ELF-1 (cell line): ENCODE measurements around the gene PRKCZ.

Experiments
- DNase-seq: peaks from one replicate; pipeline ENCODE4 v3.0.0-alpha.2; 2016; ENCODE audit warnings: low read depth, low spot score

The PRKCZ gene

GRCh38 chr1:2061065-2061778 lies 11.0 kb downstream of the PRKCZ start:
- no peak for DNase-seq

DNA sequence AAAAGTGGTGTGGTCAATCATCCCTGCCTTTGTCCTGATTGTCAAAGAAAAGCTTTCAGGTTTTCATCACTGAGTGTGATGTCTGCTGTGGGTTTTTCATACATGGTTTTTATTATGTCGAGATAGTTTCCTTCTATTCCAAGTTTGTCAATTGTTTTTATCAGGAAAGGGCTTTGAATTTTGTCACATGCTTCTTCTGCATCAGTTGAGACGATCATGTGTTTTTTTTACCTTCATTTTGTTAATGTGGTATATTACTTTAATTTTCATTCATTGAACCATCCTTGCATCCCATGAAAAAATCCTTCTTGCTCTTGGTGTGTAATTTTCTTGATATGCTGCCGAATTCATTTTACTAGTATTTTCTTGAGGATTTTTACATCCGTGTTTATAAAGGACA lies 15.5 kb downstream of the PRKCZ start:
- no peak for DNase-seq

DNA sequence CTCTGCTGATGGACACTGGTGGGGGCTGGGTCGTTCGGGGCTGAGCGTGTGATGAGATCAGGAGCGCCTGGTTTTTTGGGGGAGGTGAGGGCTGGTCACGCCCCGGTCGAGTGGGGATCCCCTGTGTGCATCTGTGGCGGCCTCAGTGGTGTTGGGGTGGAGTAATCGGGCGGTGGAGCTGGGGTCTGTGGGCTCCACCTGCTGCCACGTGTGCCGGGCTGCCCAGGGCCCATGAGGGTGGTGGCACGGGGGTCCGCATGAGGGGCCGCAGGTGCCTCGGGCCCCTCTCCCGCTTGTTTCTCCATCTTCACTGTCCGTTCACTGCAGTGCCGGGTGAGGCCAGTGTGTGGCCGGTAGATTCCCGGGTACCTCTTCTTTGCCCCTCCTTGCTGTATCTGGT lies 17.2 kb downstream of the PRKCZ start:
- DNase-seq = no peak

GRCh38 chr1:2067981-2068380 lies 17.8 kb downstream of the PRKCZ start:
- DNase-seq = no peak

DNA sequence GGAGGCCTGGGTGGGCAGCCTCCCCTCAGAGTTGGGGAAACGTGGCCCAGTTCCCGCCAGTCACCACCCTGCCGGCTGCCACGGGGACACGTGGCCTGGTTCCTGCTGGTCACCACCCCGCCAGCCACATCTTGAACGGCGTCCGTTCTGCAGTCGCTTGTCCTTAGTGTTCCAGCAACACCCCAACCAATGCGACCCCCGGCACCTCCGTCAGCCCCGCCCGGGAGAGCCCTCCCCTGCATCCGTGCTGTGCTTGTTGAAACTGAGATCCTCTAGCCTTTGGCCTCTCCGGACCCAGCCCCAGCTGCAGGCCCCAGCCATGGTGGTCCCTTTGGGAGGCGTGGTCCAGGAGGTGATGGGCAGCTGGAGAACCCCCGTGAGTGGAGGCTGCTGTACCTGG lies 18.7 kb downstream of the PRKCZ start:
- no peak for DNase-seq

GRCh38 chr1:2070016-2070415 lies 19.8 kb downstream of the PRKCZ start:
- DNase-seq = no peak

DNA sequence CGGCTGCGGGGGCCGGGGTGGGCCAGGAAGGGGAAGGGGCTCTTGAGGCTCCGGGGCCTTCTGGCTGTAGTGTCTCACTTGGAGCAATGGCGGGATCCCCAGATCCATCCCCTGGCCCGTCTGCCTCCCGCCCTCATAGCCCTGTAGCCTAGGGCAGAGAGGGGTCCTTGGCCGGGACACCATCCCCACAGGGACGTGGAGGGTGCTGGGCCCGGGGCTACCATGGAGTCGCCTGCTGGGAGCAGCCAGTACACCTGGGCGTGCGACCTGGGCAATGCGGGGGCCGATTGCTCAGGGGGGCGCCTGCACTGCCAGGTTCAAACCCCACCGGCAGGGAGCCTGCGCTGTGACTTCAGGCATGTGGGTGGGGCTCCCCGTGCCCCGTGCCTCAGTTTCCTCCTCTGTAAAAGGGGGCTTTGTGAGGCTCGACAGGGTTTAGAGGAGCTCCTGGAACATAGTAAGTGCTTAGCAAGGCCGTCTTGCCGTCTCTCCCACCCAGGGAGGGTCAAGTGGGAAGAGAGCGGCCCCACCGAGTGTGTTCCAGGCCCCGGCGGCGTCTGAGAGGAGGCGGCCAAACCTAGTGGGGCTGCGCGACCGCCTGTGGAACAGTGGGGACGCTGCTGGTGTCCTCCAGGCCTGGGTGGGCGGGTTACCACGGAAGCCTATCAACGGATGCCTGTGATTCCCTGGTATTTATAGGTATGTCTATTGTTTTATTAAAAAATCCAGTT lies 20.8 kb downstream of the PRKCZ start:
- DNase-seq = no peak

DNA sequence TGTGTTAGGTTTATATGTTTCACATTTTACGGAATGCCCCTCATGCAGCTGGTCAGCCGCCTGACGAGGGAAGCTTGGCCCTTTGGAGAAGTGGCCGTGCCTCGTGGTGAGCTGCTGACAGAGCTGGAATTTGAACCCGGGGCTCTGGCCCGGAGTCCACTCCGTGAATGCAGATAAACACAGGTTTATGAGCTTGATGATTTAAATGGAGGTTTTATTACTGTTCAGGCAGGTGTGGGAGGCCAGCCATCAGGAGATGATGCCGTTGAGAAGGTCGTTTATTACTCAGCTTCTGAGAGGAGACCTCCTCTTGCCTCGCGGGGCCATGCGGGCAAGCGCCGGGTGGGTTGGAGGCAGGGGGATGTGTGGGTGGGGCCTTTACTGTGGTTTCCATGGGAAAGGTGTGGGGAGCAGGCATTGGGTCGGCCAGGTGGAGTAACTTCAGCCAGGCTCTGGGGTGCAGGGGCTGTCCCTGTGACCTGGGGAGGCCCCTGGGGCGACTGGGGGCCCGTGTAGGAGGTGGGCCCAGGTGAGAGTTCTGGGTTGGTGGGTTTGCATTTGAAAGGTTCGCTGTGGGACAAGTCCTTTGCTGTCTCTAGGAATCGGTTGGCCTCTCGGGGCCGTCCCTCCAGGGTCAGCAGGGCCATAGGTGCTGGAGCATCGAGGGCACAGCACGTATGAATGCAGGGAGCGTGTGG lies 22.0 kb downstream of the PRKCZ start:
- DNase-seq = no peak

GRCh38 chr1:2072891-2073290 lies 22.7 kb downstream of the PRKCZ start:
- no peak for DNase-seq

- DNase-seq = no peak
These were observed 23.4 kb downstream of the PRKCZ start for GRCh38 chr1:2073382-2074230.

DNA sequence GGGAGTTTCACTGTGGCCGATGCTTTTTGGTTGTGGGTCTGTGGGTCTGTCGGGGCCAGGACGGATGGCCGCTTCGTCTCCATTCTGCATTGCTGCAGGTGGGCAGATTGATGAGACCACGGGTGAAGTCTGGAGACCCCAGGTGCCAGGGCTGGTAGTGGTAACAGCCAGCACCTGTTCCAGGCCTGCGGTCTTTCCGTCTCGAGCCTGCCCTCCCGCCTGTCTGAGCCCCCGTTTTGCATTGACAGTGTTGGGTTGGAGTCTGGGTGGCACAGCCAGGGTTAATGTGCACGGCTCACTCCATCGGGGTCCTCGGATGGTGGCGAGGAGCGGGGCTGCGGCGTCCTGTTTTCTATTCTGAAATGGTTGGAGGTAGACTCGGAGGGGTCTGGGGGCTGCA lies 24.2 kb downstream of the PRKCZ start:
- no peak for DNase-seq

DNA sequence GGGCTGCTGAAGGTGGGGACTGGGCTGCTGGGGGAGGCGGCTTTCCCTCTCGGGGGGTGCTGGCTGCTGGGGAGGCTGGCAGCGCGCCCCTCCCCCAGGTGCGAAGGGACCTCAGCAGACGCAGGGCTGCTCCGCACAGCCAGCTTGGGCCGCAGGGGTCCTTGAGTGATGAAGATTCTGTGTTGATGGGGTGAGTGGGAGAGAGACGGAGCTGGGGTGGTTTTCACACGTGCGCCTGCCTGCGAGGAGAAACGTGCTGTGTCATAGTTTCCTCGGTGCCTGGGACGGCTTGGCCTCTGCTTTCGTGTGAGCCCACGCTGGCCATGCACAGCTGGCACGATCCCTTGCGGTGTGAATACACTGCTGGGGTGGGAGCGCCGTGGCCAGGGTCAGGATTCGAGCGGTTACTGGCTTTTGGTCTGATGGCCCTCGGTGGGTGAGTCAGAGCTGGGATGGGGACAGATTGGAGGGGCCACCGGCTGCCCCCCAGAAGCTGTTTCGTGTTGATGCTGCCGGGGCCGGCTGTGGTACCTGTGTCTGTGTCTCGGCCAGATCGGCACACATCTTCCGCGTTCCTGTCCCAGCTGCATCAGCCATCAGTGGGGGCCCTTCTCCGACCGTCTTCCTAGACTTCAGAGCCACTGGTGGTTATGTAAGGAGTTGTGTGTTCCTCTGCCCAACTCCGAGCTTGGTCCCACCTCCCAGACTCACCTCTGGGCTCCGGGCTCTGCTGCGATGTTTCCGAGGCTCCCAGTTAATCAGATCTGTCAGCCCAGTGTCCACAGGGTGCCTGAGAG lies 24.9 kb downstream of the PRKCZ start:
- no peak for DNase-seq

DNA sequence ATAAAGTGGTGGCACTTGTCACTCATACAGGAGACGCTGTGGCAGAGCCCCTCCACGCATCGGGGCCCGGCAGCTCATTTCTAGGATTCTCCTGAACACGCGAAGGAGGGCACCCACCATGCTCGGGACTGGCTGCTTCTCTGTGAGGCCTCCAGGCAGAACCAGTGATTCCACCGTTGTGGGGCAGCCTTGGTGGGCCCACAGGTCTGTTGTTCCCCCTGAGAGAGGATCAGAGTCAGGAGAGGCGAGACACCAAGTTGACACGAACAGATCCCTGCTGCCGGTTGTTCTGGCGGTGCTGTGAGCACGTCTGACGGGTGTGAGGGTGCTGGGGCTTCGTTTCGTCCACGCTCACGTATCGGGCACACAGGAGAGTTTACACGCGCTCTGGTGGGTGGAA lies 26.6 kb downstream of the PRKCZ start:
- DNase-seq = no peak

DNA sequence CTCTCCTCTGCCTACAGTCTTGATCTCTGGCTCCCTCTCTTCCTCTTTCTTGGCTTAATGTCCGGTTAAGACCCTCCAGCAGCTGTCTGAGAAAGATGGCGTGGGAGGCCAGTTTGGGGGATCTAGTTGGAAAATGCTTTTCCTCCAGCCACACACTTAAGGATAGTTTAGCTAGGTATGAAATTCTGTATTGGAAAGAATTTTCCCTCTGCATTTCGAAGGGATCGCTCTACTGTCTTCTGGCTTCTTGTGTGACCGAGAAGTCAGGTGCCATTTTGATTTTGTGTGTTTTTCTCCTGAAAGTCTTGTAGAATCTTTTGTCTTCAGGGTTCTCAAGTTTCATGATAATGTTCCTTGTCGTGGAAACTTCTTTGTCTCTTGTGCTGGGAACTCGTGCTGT lies 28.0 kb downstream of the PRKCZ start:
- DNase-seq = no peak

- no peak for DNase-seq
These were observed 29.3 kb downstream of the PRKCZ start for GRCh38 chr1:2079396-2080085.

DNA sequence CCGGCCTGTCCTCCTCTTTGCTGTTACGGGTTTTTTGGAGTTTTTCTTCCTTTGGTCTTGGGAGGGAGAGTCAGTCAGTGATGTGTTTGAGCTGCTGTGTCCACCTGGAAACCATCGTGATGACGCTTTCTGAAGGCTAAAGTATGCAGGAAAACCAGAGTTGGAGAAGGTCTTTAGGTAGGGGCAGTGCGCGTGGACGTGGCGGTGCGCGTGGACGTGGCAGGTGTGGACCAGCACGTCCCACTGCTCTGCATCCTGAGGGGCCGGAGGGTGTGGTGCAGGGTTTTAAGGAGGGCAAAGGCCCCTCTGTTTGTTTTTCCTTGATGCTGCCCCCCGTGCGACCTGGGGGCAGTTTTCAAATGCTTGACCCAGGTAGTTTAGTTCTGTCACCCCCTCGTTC lies 29.9 kb downstream of the PRKCZ start:
- DNase-seq = no peak

- DNase-seq = no peak
These were observed 30.7 kb downstream of the PRKCZ start for GRCh38 chr1:2080884-2081283.

DNA sequence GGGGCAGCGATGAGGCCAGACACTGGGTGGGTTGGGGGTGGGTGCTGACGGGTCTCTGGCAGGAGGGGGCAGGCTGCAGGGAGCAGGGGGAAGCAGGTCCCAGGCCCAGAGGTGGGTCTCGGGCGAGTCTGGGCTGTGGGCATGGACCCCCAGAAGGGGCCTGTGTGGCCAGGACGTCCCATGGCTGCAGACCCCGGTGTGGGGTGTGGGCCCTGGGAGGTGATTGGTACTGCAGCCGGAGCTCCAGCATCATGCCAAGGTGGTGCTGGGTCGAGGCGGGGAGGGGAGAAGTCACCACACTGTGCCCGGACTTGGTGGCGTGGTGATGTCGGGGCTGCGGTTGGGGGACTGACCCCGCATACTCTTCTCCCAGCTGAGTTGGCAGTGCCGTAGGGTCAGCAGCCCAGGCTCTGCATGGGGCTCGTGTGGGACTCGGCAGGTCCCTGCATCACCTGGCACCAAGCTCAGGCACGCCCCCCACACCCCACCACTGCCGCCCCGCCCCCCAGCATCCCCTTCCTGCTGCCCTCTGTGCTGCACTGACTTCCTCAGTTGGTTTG lies 31.2 kb downstream of the PRKCZ start:
- no peak for DNase-seq

DNA sequence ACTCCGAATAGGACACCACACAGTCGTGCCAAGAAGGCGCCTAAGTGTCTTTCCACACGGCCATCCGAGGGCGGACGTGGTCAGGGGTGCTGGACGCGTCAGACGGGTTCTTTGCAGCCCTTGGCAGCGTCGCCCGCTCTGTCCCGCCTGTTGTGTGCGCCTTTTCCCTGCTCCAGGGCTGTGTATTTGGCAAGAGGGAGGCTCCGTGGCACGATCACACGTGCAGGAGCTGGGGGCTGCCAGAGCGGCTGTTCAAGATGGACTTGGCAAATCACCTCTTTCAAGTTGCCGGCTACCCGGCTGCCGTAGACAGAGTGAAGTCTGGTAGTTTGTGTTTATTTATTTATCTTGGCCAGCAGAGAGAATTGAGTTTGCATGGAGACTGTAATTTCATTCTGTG lies 31.9 kb downstream of the PRKCZ start:
- no peak for DNase-seq

- no peak for DNase-seq
These were observed 33.5 kb downstream of the PRKCZ start for GRCh38 chr1:2083666-2084065.
